ENCODE measurements around the gene ALCAM. TPM values are rescaled to one million over a fixed set of nuclear protein-coding genes. Genes with fewer than 3 reads are reported as not detected.

The ALCAM gene
- total RNA-seq, 1 donor from 2014 or later: 36.7 TPM

GRCh38 chr3:105463620-105464019 lies 96.9 kb downstream of the ALCAM start:
- no peak for DNase-seq (ENCODE audit: low spot score)
- Mint-ChIP-seq H3K9me3 (no peaks in the 10 kb centered on the region), H3K27me3 (ENCODE audit: low read depth) (peaks cover 1% of the 10 kb centered on the region), H3K4me3 (ENCODE audit: low read depth) (no peak overlapping the region), H3K4me1 (ENCODE audit: low read depth) (peaks cover 3% of the 10 kb centered on the region), H3K36me3 (ENCODE audit: low read depth) (no peaks in the 10 kb centered on the region), H3K27ac (no peak overlapping the region)
- intact Hi-C loops (cut with micrococcal nuclease): no loop called here

- no peak for DNase-seq (ENCODE audit: low spot score)
- intact Hi-C loops (cut with micrococcal nuclease): no loop called here
- Mint-ChIP-seq H3K9me3 (no peaks in the 10 kb centered on the region), H3K36me3 (ENCODE audit: low read depth) (no peaks in the 10 kb centered on the region), H3K4me1 (ENCODE audit: low read depth) (peaks cover 3% of the 10 kb centered on the region), H3K4me3 (ENCODE audit: low read depth) (no peak overlapping the region), H3K27me3 (ENCODE audit: low read depth) (peaks cover under 1% of the 10 kb centered on the region), H3K27ac (no peak overlapping the region)
These were observed 98.6 kb downstream of the ALCAM start for GRCh38 chr3:105465251-105465853.

DNA sequence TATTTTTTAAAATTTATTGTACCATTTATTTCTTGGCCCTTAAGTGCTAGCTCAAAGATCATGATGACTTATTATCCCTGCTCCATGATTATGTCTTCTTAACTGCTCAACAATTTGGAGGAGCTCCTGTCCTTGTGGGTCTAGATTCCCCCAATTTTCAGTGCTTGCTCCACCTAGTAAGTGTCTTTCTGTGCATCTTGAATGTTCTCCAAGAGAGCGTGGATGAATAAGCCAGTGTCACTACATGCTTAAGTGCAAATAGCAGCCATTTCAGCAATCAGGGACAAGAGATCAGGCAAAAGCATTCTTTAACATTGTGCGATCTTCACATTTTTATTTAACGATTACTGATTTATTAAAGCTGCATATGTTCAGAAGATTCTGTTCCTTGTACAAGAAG lies 99.4 kb downstream of the ALCAM start:
- Mint-ChIP-seq H3K4me3 (ENCODE audit: low read depth) (no peak overlapping the region), H3K4me1 (ENCODE audit: low read depth) (peaks cover 3% of the 10 kb centered on the region), H3K36me3 (ENCODE audit: low read depth) (no peaks in the 10 kb centered on the region), H3K27me3 (ENCODE audit: low read depth) (no peaks in the 10 kb centered on the region), H3K9me3 (no peaks in the 10 kb centered on the region), H3K27ac (no peak overlapping the region)
- no peak for DNase-seq (ENCODE audit: low spot score)
- intact Hi-C loops (cut with micrococcal nuclease): no loop called here

- Mint-ChIP-seq H3K4me1 (ENCODE audit: low read depth) (peaks cover 3% of the 10 kb centered on the region), H3K36me3 (ENCODE audit: low read depth) (no peaks in the 10 kb centered on the region), H3K27me3 (ENCODE audit: low read depth) (no peaks in the 10 kb centered on the region), H3K4me3 (ENCODE audit: low read depth) (no peak overlapping the region), H3K9me3 (no peaks in the 10 kb centered on the region), H3K27ac (no peak overlapping the region)
- no peak for DNase-seq (ENCODE audit: low spot score)
- intact Hi-C loops (cut with micrococcal nuclease): no loop called here
These were observed 100.0 kb downstream of the ALCAM start for GRCh38 chr3:105466495-105467404.

- Mint-ChIP-seq H3K36me3 (ENCODE audit: low read depth) (no peaks in the 10 kb centered on the region), H3K9me3 (no peaks in the 10 kb centered on the region), H3K4me1 (ENCODE audit: low read depth) (peaks cover 2% of the 10 kb centered on the region), H3K4me3 (ENCODE audit: low read depth) (no peak overlapping the region), H3K27me3 (ENCODE audit: low read depth) (peaks cover 1% of the 10 kb centered on the region), H3K27ac (no peak overlapping the region)
- intact Hi-C loops (cut with micrococcal nuclease): no loop called here
- no peak for DNase-seq (ENCODE audit: low spot score)
These were observed 104.1 kb downstream of the ALCAM start for GRCh38 chr3:105470851-105471250.

DNA sequence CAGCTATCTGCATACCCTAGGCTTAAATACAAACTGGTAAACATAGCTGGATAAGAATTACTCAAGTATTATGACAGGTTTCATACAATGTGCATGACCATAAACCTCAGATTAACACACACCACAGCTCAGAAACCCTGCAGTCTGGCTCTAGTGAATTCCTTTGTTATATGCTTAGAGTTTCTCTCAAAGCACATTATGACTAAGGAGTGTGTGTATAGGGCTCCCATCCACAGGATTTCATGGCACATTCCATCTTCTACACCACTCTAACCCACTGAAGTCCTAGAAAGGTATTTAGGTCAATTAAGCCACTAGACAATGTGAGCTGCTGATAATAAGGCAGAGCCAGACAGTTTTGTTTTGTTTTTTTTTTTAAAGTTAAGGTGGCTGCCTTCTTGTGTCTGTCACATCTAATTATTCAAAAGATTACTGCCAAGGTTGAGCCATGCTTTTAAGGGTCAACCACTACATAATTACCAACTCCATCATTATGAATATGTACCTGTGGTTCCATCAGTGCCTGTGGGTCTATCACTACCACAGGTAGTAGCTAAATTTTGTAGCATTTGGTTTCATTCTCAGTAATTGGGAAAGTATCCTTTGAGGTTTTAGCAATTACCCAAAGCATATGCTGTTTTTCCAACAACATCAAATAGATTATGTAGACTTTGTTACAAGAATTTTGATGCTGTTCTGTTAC lies 107.0 kb downstream of the ALCAM start:
- no peak for DNase-seq (ENCODE audit: low spot score)
- Mint-ChIP-seq H3K27ac (no peak overlapping the region), H3K27me3 (ENCODE audit: low read depth) (peaks cover 1% of the 10 kb centered on the region), H3K4me1 (ENCODE audit: low read depth) (peaks cover 2% of the 10 kb centered on the region), H3K9me3 (no peaks in the 10 kb centered on the region), H3K36me3 (ENCODE audit: low read depth) (no peaks in the 10 kb centered on the region), H3K4me3 (ENCODE audit: low read depth) (no peak overlapping the region)
- intact Hi-C loops (cut with micrococcal nuclease): no loop called here

GRCh38 chr3:105480768-105481167 lies 114.1 kb downstream of the ALCAM start:
- no peaks in the 10 kb centered on the region for H3K36me3 Mint-ChIP-seq (ENCODE audit: low read depth)
- no peak overlapping the region for H3K4me3 Mint-ChIP-seq (ENCODE audit: low read depth)
- intact Hi-C loops (cut with micrococcal nuclease): no loop called here
- no peaks in the 10 kb centered on the region for H3K27me3 Mint-ChIP-seq (ENCODE audit: low read depth)
- H3K27ac Mint-ChIP-seq: no peak overlapping the region
- no peaks in the 10 kb centered on the region for H3K9me3 Mint-ChIP-seq
- no peak for DNase-seq (ENCODE audit: low spot score)
- no peaks in the 10 kb centered on the region for H3K4me1 Mint-ChIP-seq (ENCODE audit: low read depth)

GRCh38 chr3:105483476-105483875 lies 116.8 kb downstream of the ALCAM start:
- peaks cover 14% of the 10 kb centered on the region for H3K9me3 Mint-ChIP-seq
- no peaks in the 10 kb centered on the region for H3K4me1 Mint-ChIP-seq (ENCODE audit: low read depth)
- DNase-seq (ENCODE audit: low spot score): no peak
- no peaks in the 10 kb centered on the region for H3K27me3 Mint-ChIP-seq (ENCODE audit: low read depth)
- intact Hi-C loops (cut with micrococcal nuclease): no loop called here
- no peak overlapping the region for H3K27ac Mint-ChIP-seq
- no peaks in the 10 kb centered on the region for H3K36me3 Mint-ChIP-seq (ENCODE audit: low read depth)
- H3K4me3 Mint-ChIP-seq (ENCODE audit: low read depth): no peak overlapping the region

- no peaks in the 10 kb centered on the region for H3K27me3 Mint-ChIP-seq (ENCODE audit: low read depth)
- no peaks in the 10 kb centered on the region for H3K4me1 Mint-ChIP-seq (ENCODE audit: low read depth)
- no peak overlapping the region for H3K4me3 Mint-ChIP-seq (ENCODE audit: low read depth)
- peaks cover 32% of the 10 kb centered on the region for H3K9me3 Mint-ChIP-seq
- intact Hi-C loops (cut with micrococcal nuclease): no loop called here
- peaks cover 8% of the 10 kb centered on the region for H3K36me3 Mint-ChIP-seq (ENCODE audit: low read depth)
- H3K27ac Mint-ChIP-seq: no peak overlapping the region
- no peak for DNase-seq (ENCODE audit: low spot score)
These were observed 123.3 kb downstream of the ALCAM start for GRCh38 chr3:105490045-105490444.

DNA sequence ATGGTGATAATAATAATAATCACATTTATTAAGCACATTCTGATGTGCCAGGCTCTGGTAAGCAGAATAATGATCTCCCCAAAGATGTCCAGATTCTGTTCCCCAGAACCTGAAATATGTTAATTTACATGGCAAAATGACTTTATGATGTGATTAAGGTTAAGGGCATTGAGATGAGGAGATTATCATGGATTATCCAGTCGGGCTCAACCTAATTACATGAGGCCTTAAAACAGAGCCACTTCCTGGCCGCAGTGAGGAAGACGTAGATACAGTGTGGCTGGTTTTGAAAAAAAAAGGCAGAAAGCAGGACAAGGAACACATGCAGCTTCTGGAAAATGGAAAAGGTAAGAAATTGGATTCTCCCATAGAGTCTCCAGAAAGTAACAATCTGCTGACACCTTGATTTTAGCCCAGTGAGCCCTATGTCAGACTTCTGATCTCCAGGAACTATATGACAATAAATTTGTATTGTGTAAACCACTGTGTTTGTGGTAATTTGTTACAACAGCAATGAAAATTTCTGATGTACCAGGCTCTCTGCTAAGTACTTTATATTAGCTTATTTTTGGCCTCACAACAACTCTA lies 126.7 kb downstream of the ALCAM start:
- DNase-seq (ENCODE audit: low spot score): no peak
- Mint-ChIP-seq H3K4me3 (ENCODE audit: low read depth) (no peak overlapping the region), H3K9me3 (peaks cover 19% of the 10 kb centered on the region), H3K4me1 (ENCODE audit: low read depth) (no peaks in the 10 kb centered on the region), H3K36me3 (ENCODE audit: low read depth) (peaks cover 8% of the 10 kb centered on the region), H3K27ac (no peak overlapping the region), H3K27me3 (ENCODE audit: low read depth) (no peaks in the 10 kb centered on the region)
- intact Hi-C loops (cut with micrococcal nuclease): no loop called here

DNA sequence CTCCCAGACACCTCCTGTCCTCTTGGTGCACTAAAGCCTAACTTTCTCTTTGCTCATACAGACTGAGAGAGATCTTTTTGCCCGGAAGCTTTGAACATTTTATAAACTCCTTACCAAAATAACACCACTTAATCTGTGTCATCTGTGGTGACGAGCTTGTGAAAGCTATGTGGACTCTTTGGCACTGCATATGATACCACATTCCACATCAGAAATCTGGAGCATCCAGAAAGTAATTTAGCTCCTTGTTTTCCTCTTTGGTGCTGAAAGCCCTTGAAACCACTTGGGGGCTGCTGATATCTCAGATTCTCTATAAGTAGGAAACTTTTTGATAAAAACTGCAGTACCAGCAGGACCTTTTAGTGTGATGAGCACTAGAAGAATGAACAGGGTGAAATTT lies 128.3 kb downstream of the ALCAM start:
- Mint-ChIP-seq H3K36me3 (ENCODE audit: low read depth) (peaks cover 8% of the 10 kb centered on the region), H3K4me1 (ENCODE audit: low read depth) (no peaks in the 10 kb centered on the region), H3K4me3 (ENCODE audit: low read depth) (no peak overlapping the region), H3K27ac (no peak overlapping the region), H3K9me3 (peaks cover 14% of the 10 kb centered on the region), H3K27me3 (ENCODE audit: low read depth) (no peaks in the 10 kb centered on the region)
- DNase-seq (ENCODE audit: low spot score): no peak
- intact Hi-C loops (cut with micrococcal nuclease): no loop called here

- no peak for DNase-seq (ENCODE audit: low spot score)
- intact Hi-C loops (cut with micrococcal nuclease): no loop called here
- H3K4me3 Mint-ChIP-seq (ENCODE audit: low read depth): no peak overlapping the region
- peaks cover 6% of the 10 kb centered on the region for H3K36me3 Mint-ChIP-seq (ENCODE audit: low read depth)
- peaks cover 6% of the 10 kb centered on the region for H3K9me3 Mint-ChIP-seq
- H3K27ac Mint-ChIP-seq: no peak overlapping the region
- no peaks in the 10 kb centered on the region for H3K4me1 Mint-ChIP-seq (ENCODE audit: low read depth)
- H3K27me3 Mint-ChIP-seq (ENCODE audit: low read depth): no peaks in the 10 kb centered on the region
These were observed 129.6 kb downstream of the ALCAM start for GRCh38 chr3:105496343-105496742.

- no peaks in the 10 kb centered on the region for H3K4me1 Mint-ChIP-seq (ENCODE audit: low read depth)
- DNase-seq (ENCODE audit: low spot score): no peak
- no peak overlapping the region for H3K27ac Mint-ChIP-seq
- H3K9me3 Mint-ChIP-seq: no peaks in the 10 kb centered on the region
- no peaks in the 10 kb centered on the region for H3K27me3 Mint-ChIP-seq (ENCODE audit: low read depth)
- H3K36me3 Mint-ChIP-seq (ENCODE audit: low read depth): no peaks in the 10 kb centered on the region
- no peak overlapping the region for H3K4me3 Mint-ChIP-seq (ENCODE audit: low read depth)
- intact Hi-C loops (cut with micrococcal nuclease): no loop called here
These were observed 130.7 kb downstream of the ALCAM start for GRCh38 chr3:105497386-105497785.
